Measurements from ENCODE around the gene PPP4R4. TPM values are rescaled to one million over a fixed set of nuclear protein-coding genes. Genes with fewer than 3 reads are reported as not detected.

The PPP4R4 gene, protein sequence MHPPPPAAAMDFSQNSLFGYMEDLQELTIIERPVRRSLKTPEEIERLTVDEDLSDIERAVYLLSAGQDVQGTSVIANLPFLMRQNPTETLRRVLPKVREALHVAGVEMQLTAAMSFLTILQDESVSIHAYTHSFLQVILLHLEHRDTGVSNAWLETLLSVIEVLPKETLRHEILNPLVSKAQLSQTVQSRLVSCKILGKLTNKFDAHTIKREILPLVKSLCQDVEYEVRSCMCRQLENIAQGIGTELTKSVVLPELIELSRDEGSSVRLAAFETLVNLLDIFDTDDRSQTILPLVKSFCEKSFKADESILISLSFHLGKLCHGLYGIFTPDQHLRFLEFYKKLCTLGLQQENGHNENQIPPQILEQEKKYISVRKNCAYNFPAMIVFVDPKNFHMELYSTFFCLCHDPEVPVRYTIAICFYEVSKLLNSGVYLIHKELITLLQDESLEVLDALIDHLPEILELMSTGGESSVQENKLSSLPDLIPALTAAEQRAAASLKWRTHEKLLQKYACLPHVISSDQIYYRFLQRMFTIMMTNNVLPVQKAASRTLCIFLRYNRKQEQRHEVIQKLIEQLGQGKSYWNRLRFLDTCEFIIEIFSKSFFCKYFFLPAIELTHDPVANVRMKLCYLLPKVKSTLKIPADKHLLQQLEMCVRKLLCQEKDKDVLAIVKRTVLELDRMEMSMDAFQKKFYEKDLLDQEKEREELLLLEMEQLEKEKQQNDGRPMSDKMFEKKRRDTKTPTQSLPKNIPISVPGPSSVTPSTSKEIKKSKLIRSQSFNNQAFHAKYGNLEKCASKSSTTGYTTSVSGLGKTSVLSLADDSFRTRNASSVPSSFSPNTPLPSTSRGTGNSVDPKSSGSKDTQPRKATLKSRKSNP
- 4.9 and 5.8 TPM in 2 replicates for total RNA-seq (2014; rRNA removed; shearing (Covaris generic))
- polyA plus RNA-seq (2015; cell fraction: cytosol; rRNA removed) = 3.2 and 5.1 TPM in 2 replicates
- 9.0 and 11.9 TPM in 2 replicates for polyA plus RNA-seq (2015; cell fraction: nucleus; rRNA removed)

DNA sequence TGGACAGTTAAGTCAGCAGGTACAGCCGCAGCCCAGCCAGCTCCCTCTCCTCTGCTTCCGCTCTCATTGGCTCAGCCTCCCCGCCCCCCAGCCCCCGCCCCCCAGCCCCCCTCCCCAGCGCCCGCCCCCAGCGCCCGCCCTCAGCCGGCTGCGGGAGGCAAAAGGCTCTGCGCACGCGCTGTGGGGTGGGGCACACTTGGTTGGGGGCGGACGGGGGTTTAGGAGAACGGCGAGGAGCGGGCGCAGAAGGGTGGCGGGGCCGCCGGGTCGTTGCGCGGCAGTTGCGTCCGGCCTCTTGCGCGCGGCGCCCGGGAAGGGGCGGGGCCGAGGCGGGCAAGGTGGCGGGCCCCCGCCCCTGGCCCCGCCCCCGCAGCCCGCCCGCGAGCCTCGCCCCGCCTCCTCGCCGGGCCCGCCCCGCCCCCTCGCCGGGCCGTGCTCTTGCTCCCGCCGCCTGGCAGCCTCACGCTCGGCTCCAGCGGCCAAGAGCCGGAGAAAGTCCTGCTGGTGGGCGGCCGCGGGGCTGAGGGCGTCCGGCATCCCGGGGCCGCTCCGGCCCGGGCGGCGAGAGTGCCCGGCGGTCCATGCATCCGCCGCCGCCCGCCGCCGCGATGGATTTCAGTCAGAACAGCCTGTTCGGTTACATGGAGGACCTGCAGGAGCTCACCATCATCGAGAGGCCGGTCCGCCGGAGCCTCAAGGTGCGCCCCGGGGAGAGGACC is at the start of gene PPP4R4:
PPP4R4 (plus strand) TSS at position 438 of the 719 bp plus-strand sequence; CDS start at position 582, 144 bp downstream.
- in situ Hi-C loops (cut with HindIII; ENCODE audit: low pct_unique_long_range_greater_than_20kb, low sequenced_read_pairs) = no loop called here
- DNase-seq (ENCODE audit: low read depth, low spot score) = peak; percentile 94

DNA sequence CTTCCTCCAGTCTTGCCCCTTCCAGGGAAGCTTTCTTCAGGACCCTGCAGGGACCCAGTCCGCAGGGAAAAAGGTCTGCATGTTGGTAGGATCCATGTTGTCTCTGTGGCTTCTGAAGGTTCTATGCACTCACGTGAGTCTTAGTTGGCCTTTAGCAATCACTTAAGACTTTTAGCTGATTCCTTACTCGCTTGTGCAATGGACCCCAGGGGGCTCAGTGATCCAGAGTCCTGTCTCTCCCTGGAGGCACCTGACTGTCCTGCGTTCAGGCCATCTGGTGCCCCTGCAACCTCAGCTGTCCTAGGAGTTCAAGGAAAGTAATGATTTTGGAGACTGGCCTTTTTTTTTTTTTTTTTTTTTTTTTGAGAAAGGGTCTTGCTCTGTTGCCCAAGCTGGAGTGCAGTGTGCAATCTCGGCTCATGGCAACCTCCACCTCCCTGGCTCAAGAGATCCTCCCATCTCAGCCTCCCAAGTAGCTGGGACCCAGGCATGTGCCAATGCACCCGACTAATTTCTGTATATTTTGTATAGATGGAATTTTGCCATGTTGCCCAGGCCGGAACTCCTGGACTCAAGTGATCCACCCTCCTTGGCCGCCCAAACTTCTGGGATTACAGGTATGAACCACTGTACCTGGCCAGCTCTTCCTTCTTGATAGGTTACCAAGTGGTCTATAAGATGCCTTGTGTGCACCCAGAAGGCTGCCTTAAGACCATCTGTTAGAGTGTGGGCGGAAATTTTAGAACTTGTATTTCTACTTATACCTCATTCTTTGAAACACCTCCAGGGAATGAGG is 49.3 kb upstream of the PPP4R4 start:
- no peak for DNase-seq (ENCODE audit: low read depth, low spot score)
- in situ Hi-C loops (cut with HindIII; ENCODE audit: low pct_unique_long_range_greater_than_20kb, low sequenced_read_pairs) = no loop called here

DNA sequence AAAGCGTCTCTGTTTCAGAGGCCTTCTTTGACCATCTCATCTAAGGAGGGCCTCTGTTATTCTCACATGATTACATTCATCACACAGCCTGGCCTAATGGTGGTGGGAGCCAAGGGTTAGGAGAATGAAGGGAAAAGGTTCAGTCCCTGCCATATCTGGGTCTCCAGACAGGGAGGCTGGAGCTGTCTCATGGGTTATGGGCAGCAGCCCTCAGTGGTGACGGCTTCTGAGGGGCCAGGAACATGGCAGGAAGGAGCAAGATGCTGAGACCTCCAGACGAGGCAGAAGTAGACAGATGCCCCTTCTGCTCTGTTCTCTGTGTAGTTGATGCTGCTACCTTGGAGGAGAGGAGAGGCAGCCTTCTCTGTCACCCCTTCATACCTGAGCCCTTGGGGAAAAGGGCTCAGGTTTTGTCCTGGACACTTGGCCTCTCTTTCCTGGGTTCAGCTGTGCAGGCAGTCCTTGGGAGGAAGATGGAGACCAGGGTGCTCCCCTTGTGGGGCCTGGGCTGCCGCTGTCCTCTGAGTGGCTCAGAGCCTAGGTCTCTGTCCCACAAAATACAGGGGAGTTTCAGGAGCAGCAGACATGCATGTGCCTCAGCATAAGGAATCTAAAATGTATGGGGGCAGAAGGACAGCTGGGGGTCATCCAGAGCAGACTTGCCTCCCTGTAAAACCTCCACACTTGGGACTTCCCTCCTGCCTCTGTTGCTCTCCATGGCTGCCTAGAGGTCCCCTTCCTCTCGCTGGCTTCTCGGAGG is 48.3 kb upstream of the PPP4R4 start:
- no peak for DNase-seq (ENCODE audit: low read depth, low spot score)
- in situ Hi-C loops (cut with HindIII; ENCODE audit: low pct_unique_long_range_greater_than_20kb, low sequenced_read_pairs) = no loop called here

DNA sequence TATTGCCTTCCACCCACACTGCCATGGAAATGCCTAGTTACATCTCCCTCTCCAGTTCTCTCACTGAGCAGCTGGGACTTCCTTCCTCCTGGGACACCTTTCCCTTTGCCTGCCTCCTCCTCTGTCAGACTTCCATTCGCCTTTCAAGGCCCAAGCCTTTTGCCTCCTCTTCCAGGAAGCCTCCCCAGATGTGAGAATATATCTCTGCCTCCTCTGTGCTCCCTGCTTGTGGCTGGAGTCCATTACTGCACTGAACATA is 47.8 kb upstream of the PPP4R4 start:
- in situ Hi-C loops (cut with HindIII; ENCODE audit: low pct_unique_long_range_greater_than_20kb, low sequenced_read_pairs) = no loop called here
- DNase-seq (ENCODE audit: low read depth, low spot score) = no peak

DNA sequence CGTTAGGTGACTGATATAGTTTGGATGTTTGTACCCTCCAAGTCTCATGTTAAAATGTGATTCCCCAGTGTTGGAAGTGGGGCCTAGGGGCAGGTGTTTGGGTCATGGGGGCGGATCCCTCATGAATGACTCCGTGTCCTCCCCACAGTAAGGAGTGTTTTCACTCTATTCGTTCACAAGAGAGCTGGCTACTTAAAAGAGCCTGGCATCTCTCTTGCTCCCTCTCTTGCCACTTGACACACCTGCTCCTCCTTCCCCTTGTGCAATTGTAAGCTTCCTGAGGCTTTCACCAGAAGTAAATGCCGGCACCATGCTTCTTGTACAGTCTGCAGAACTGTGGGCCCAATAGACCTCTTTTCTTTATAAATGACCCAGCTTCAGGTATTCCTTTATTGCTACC is 47.3 kb upstream of the PPP4R4 start:
- in situ Hi-C loops (cut with HindIII; ENCODE audit: low pct_unique_long_range_greater_than_20kb, low sequenced_read_pairs) = no loop called here
- no peak for DNase-seq (ENCODE audit: low read depth, low spot score)

DNA sequence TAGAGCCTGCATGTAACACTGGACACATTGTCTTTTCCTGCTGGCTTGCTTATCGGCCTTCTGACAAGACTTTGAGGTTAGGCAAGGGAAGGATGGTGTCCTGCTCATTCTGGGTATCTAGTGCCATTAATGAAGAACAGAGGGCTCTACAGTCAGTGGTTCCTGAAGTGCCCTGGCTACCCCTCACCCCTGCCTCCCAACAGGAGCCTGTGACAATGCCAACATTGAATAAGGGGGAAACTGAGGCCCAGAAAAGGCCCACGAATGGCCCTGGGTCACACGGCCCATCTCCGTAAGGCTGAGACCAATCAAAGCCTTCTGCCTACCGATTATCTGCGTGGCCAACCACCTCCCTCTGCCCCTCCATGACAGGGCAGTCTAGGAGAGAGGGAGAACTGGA is 46.8 kb upstream of the PPP4R4 start:
- DNase-seq (ENCODE audit: low read depth, low spot score) = no peak
- in situ Hi-C loops (cut with HindIII; ENCODE audit: low pct_unique_long_range_greater_than_20kb, low sequenced_read_pairs) = no loop called here

DNA sequence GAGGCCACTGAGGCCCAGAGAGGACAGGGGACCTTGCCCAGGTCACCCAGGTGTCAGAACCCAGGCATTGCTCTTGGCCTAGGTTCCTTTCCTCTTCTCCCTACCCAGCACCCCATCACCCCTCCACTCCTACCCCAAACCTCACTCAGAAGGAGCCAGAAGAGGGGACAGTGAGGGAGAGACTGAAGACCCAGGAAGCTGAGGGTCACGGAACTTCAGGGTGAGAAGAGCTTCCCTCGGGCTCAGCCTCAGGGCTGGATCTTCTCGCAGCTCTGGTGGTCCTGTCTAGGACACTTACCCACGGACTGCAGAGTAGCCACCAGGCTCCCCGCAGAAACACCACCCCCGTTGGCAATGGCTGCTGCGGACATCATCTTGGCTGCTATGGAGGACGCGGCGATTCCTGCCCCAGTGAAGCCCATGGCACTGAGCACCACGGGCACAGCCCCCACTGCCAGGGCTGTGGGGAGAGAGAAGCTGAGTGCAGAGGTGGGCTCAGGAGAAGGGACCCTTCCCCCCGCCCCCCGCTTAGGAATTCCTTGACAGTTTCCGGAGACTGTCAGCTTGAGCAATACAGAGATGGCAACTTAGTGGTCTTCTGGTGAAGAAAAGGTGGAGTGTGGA is 45.8 kb upstream of the PPP4R4 start:
- in situ Hi-C loops (cut with HindIII; ENCODE audit: low pct_unique_long_range_greater_than_20kb, low sequenced_read_pairs) = no loop called here
- DNase-seq (ENCODE audit: low read depth, low spot score) = no peak

DNA sequence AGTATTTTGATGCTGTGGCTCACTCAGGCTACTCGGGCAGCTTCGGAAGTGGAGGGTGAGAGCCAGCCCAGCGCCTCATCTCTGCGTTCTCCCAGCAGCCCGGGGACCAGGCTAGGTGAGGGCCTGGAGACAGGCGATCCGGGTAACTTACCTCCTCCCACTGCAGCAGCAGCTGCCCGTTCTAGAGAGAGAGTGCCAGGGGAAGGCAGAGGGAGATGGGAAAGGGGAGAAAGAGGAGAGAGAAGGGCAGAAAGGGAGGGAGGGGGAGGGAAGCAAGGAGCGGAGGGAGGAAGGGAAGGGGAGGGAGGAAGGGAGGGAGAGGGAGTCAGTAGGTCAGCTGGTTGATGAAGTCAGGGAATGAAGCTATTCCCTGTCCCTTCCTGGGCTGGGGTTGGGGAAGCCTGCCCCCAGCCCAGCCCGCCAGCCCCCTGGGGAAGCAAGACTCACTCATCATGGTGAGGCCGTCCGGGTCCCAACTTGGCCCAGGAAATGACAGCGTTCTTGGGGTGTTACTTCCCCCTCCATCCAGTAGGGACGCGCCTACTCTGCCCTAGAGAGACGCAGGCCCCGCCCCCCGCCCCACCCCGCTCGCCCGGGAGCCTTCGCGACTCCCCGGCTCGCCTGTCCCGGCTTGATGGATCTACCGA is 44.9 kb upstream of the PPP4R4 start, which contains the start of gene IFI27L2:
IFI27L2 (minus strand) TSS at position 494 of the 647 bp plus-strand sequence; CDS start at position 454, 40 bp downstream.
- peak; percentile 81 for DNase-seq (ENCODE audit: low read depth, low spot score)
- in situ Hi-C loops (cut with HindIII; ENCODE audit: low pct_unique_long_range_greater_than_20kb, low sequenced_read_pairs) = no loop called here

DNA sequence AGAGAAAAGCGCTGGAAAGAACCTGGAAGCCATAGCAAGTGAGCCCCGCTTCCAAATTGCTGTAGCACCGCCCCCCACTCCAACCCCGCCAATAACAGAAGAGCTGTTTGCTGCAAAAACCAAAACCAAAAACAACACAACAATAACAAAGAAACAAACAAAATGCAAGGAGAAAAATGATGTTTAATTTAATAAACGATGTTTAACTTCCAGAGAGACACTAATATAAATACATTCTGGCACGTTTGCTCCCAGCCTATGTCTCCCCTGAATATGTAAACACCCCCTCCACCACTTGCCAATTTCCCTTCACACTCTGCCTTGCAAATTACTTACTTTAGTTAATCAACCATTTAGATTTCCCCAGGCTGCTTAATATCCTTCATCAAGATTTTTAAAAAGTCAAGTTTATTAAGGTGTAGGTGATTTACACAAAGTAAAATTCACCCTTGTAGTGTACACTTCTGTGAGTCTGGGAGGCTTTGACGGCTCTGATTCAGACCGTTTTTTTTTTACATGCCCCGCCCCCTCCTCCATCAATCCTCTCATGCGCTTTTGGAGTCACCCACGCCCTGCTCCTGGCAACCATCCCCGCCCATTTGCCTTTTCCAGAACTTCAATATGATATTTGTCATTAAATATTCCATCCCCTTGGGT is 44.2 kb upstream of the PPP4R4 start:
- DNase-seq (ENCODE audit: low read depth, low spot score) = peak; percentile 78
- in situ Hi-C loops (cut with HindIII; ENCODE audit: low pct_unique_long_range_greater_than_20kb, low sequenced_read_pairs) = no loop called here

DNA sequence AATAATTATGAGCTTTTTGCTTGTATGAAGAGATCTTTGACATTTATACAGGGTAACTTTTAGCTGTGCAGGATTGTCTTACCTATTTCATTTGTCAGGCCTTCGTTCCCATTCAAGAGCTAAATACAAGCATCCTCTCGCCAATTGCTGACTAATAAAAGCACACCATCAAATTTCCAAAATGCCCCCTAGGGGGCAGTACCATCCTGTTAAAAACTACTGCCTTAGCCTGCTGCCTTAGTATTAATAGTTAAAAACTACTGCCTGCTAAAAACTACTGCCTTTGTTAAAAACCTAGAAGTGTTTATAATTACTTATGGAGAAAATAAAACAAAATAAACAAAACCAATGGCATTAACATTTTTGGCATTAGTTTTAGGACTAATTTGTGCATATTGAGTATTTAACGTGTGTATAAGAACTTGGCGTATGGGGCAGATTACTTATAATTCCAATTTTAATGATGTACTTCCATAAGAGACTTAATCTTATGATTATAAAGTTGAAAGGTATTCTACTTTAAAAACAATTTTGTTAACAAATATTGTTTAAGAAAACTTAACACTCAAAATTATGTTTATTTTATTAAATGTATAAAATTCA is 41.7 kb upstream of the PPP4R4 start:
- in situ Hi-C loops (cut with HindIII; ENCODE audit: low pct_unique_long_range_greater_than_20kb, low sequenced_read_pairs) = no loop called here
- peak; percentile 86 for DNase-seq (ENCODE audit: low read depth, low spot score)

DNA sequence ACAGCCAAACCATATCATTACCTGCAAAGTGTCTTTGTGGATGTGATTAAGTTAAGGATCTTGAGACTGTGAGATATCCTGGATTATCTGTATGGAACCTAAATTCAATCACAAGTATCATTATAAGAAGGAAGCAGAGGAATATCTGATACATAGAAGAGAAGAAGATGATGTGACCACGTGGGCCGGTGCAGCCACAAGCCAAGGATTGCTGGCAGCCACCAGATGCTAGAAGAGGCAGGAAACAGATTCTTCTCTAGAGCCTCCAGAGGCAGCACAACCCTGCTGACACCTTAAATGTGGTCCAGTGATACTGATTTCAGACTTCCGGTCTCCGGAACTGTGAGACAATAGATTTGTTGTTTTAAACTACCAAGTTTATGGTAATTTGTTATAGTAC is 38.6 kb upstream of the PPP4R4 start:
- DNase-seq (ENCODE audit: low read depth, low spot score) = no peak
- in situ Hi-C loops (cut with HindIII; ENCODE audit: low pct_unique_long_range_greater_than_20kb, low sequenced_read_pairs) = no loop called here

DNA sequence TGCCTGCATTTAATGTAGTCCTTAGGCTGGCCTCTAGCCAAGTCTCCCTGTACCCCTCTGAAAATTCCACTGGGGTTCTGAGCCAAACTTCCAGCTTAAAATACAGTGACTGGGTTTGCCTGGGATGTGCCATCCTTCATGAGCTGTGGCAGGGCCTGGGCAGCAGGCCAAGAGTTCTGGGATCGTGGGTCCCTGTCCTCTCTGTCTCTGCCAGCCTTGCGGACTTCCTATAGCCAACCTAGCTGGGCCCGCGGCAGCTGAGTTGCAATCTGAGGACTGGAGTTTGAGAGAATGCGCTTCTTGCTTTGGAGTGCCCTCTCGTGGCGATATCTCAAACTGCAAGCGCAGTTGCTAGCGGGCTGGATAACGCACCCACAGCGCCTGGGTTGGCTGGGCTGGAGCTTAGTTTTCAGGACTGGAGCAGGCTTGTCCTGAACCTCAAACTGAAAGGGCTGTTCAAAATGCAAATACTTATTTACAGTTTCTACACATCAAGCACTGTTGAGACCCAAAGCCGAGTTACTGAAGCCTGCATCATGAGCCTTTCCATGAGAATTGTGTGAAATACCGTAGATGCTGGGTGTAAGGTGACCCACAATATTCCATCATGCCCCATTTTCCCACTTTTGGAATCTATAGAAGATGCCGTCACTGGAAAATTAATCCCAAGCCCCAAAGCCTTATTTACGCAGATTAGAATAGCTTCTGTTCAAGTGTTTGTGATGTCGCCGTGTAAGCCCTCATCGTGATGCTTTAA is 37.4 kb upstream of the PPP4R4 start:
- peak; percentile 92 for DNase-seq (ENCODE audit: low read depth, low spot score)
- in situ Hi-C loops (cut with HindIII; ENCODE audit: low pct_unique_long_range_greater_than_20kb, low sequenced_read_pairs) = no loop called here

DNA sequence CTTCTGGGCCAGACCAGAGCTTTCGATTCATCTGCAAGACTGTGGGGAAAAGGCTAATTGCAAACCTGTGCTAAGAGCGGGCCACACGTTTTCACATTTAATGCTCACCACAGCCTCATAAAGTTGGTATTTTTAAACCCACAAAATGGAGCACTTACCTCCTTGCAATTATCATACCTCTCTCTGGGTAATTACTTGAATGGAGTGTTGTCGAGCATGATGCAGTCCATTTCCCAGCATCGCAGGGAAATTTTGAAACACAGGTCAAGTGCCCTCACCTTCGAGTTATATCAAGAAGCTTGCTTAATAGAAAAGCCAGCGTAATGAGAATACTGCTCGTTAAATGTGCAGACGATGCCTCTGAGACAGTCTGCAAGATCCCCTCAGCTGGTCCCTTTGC is 35.9 kb upstream of the PPP4R4 start:
- in situ Hi-C loops (cut with HindIII; ENCODE audit: low pct_unique_long_range_greater_than_20kb, low sequenced_read_pairs) = no loop called here
- DNase-seq (ENCODE audit: low read depth, low spot score) = no peak

DNA sequence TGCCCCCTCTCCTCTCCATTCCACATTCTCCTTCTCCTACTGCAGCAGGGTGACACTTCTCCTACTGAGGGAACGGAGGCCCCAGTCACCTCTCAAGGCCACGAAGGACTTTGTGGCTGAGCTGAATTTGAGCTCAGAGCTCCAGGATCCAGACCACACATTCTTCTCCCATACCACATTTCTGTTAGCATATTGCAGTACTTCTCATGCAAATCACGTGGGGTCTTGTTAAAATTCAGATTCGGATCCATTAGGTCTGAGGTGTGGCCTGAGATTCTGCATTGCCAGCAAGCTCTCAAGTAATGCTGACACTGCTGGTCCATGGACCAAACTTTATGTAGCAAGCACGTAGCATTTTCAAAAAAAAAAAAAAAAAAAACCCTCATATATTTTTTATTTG is 35.1 kb upstream of the PPP4R4 start:
- in situ Hi-C loops (cut with HindIII; ENCODE audit: low pct_unique_long_range_greater_than_20kb, low sequenced_read_pairs) = no loop called here
- DNase-seq (ENCODE audit: low read depth, low spot score) = no peak

Data from SK-MEL-5 (cell line).